Nephron progenitor cell (in vitro differentiated cells): ENCODE results near the gene KLF9.

Experiments
- DNase-seq: peaks from one replicate; pipeline ENCODE4 v3.0.0; 2021
- H3K27ac Mint-ChIP-seq: 2 replicates; pipeline ENCODE4 v1.8.0; 2021; ENCODE audit warnings: mild to moderate bottlenecking, moderate library complexity, mixed read lengths
- H3K27me3 Mint-ChIP-seq: 2 replicates; pipeline ENCODE4 v1.8.0; 2021; ENCODE audit warnings: mild to moderate bottlenecking, low read depth, mixed read lengths; ENCODE audit not compliant: poor library complexity
- H3K36me3 Mint-ChIP-seq: 2 replicates; pipeline ENCODE4 v1.8.0; 2021; ENCODE audit warnings: low read depth, mixed read lengths
- H3K4me1 Mint-ChIP-seq: 2 replicates; pipeline ENCODE4 v1.8.0; 2021; ENCODE audit warnings: mixed read lengths
- H3K4me3 Mint-ChIP-seq: 2 replicates; pipeline ENCODE4 v1.8.0; 2021; ENCODE audit warnings: mild to moderate bottlenecking, moderate library complexity, mixed read lengths
- H3K9me3 Mint-ChIP-seq: 2 replicates; pipeline ENCODE4 v1.8.0; 2021; ENCODE audit warnings: mild to moderate bottlenecking, moderate library complexity, mixed read lengths
- TF ChIP-seq, protein P1 (sequence below): fragments of 200-600 bp; sonication (generic); IDR thresholded peaks from 2 replicates; pipeline ENCODE4 v1.5.0; 2021; ENCODE audit warnings: antibody characterized with exemption

Gene KLF9

GRCh38 chr9:70382046-70382708 is 32.3 kb downstream of the KLF9 start:
- TF ChIP-seq, protein P1, sequence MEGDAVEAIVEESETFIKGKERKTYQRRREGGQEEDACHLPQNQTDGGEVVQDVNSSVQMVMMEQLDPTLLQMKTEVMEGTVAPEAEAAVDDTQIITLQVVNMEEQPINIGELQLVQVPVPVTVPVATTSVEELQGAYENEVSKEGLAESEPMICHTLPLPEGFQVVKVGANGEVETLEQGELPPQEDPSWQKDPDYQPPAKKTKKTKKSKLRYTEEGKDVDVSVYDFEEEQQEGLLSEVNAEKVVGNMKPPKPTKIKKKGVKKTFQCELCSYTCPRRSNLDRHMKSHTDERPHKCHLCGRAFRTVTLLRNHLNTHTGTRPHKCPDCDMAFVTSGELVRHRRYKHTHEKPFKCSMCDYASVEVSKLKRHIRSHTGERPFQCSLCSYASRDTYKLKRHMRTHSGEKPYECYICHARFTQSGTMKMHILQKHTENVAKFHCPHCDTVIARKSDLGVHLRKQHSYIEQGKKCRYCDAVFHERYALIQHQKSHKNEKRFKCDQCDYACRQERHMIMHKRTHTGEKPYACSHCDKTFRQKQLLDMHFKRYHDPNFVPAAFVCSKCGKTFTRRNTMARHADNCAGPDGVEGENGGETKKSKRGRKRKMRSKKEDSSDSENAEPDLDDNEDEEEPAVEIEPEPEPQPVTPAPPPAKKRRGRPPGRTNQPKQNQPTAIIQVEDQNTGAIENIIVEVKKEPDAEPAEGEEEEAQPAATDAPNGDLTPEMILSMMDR = no peak
- Mint-ChIP-seq H3K4me3 (no peak overlapping the region), H3K27ac (no peak overlapping the region), H3K9me3 (no peaks in the 10 kb centered on the region), H3K36me3 (no peaks in the 10 kb centered on the region), H3K4me1 (no peaks in the 10 kb centered on the region), H3K27me3 (peaks cover 7% of the 10 kb centered on the region)
- no peak for DNase-seq

GRCh38 chr9:70374962-70375618 is 39.4 kb downstream of the KLF9 start:
- TF ChIP-seq, protein P1 = no peak
- no peak overlapping the region for H3K4me3 Mint-ChIP-seq
- DNase-seq = no peak
- H3K27me3 Mint-ChIP-seq = no peaks in the 10 kb centered on the region
- H3K4me1 Mint-ChIP-seq = peaks cover 12% of the 10 kb centered on the region
- no peaks in the 10 kb centered on the region for H3K36me3 Mint-ChIP-seq
- H3K9me3 Mint-ChIP-seq = no peaks in the 10 kb centered on the region
- no peak overlapping the region for H3K27ac Mint-ChIP-seq

DNA sequence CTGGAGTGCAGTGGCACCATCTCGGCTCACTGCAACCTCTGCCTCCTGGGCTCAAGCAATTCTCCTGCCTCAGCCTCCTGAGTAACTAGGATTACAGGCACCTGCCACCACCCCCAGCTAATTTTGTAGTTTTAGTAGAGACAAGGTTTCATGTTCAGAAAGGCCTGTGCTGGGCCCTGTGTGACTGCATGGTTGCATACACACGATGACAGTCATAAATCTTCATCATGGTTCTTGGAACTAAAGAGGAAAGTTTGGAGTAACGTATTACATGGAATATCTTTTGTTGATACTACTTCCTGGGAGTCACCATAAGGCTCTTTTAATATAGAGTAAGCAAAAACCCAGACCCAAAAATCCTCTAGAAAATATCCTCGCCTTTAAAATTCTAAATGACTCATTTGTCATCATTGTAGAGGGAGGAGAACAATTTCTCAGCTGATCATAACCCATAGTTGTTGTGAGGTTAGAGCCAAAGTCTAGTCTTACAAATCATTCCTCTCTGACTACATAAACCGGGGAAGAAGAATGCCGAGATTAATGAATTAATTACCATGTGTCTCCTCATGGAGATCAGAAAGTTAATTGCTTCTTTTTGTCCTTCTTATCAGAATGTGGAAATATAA is 47.0 kb downstream of the KLF9 start:
- Mint-ChIP-seq H3K4me1 (peaks cover 5% of the 10 kb centered on the region), H3K4me3 (no peak overlapping the region), H3K36me3 (peaks cover 9% of the 10 kb centered on the region), H3K27ac (no peak overlapping the region), H3K9me3 (peaks cover 3% of the 10 kb centered on the region), H3K27me3 (no peaks in the 10 kb centered on the region)
- TF ChIP-seq, protein P1 = no peak
- DNase-seq = no peak

DNA sequence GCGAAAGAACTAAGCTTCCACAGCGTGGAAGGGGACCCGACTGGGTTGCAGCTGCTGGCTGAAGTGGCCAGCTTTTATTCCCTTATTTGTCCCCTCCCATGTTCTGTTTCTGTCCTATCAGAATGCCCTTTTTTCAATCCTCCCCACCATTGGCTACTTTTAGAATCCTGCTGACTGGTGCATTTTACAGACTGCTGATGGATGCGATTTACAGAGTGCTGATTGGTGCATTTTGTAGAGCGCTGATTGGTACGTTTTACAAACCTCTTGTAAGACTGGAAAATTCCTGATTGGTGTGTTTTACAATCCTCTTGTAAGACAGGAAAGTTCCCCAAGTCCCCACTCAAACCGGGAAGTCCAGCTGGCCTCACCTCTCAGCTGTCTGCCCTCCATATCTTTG is 50.7 kb downstream of the KLF9 start:
- DNase-seq = no peak
- Mint-ChIP-seq H3K27ac (peak overlapping the region; percentile 32), H3K27me3 (no peaks in the 10 kb centered on the region)

DNA sequence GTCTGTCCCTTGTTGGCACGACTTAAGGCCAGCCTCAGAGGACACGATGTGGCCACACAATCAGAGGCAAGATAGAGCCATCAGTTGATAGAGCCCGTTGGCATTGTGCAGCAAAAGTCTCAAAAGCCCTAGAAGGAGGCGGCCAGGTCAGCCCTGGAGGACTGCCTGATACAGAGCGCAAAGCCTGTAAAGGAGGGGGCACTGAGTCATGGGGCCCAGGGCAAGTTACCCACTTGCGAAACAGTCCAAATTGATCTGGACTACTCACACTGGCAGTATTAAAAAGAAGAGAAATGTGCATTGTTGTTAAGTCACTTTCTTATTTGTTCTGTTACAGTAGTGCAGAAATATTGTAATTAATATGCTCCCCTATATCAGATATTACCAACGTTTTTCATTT is 51.5 kb downstream of the KLF9 start:
- no peak overlapping the region for H3K27ac Mint-ChIP-seq
- peaks cover 3% of the 10 kb centered on the region for H3K9me3 Mint-ChIP-seq
- H3K27me3 Mint-ChIP-seq = no peaks in the 10 kb centered on the region
- peaks cover 5% of the 10 kb centered on the region for H3K4me1 Mint-ChIP-seq
- H3K4me3 Mint-ChIP-seq = no peak overlapping the region
- TF ChIP-seq, protein P1 = no peak
- no peak for DNase-seq
- peaks cover 10% of the 10 kb centered on the region for H3K36me3 Mint-ChIP-seq

More for the DNA sequence above, 50.7 kb downstream of the KLF9 start:
- Mint-ChIP-seq H3K4me1 (peaks cover 5% of the 10 kb centered on the region), H3K4me3 (no peak overlapping the region), H3K9me3 (peaks cover 3% of the 10 kb centered on the region), H3K36me3 (peaks cover 10% of the 10 kb centered on the region)
- TF ChIP-seq, protein P1 = no peak
